Calu3 (cell line): ENCODE measurements around the gene TGM2. TPM values are rescaled to one million over a fixed set of nuclear protein-coding genes. Genes with fewer than 3 reads are reported as not detected.

Source experiments
- BruUV-seq: library from RNA; stranded (reverse); fragments of 400-500 nt; replicated peaks from 2 replicates; lab custom pipeline; 2021; lab: Mats Ljungman, UMichigan
- CTCF ChIA-PET: fragments of 300-600 bp; sonication (Branson Sonifier 250); formaldehyde crosslinking; loops from one replicate; lab custom pipeline; 2022; ENCODE audit warnings: antibody characterized with exemption; lab: Charles Lee
- DNase-seq: peaks from one replicate; pipeline ENCODE4 v3.0.0; 2022
- H3K27ac Mint-ChIP-seq: one replicate; pipeline ENCODE4 v1.8.0; 2022; ENCODE audit warnings: mixed read lengths; ENCODE audit not compliant: unreplicated experiment
- H3K27me3 Mint-ChIP-seq: one replicate; pipeline ENCODE4 v1.8.0; 2022; ENCODE audit warnings: mixed read lengths; ENCODE audit not compliant: unreplicated experiment
- H3K36me3 Mint-ChIP-seq: one replicate; pipeline ENCODE4 v1.8.0; 2022; ENCODE audit warnings: mild to moderate bottlenecking, moderate library complexity, mixed read lengths; ENCODE audit not compliant: insufficient read depth, unreplicated experiment
- H3K4me1 Mint-ChIP-seq: one replicate; pipeline ENCODE4 v1.8.0; 2022; ENCODE audit warnings: mild to moderate bottlenecking, low read depth, mixed read lengths; ENCODE audit not compliant: unreplicated experiment
- H3K4me3 Mint-ChIP-seq: one replicate; pipeline ENCODE4 v1.8.0; 2022; ENCODE audit warnings: mild to moderate bottlenecking, low read depth, moderate library complexity, mixed read lengths; ENCODE audit not compliant: unreplicated experiment
- H3K9me3 Mint-ChIP-seq: one replicate; pipeline ENCODE4 v1.8.0; 2022; ENCODE audit warnings: low read depth, mixed read lengths; ENCODE audit not compliant: unreplicated experiment
- CTCF ChIP-seq: fragments of 200-600 bp; IDR thresholded peaks from one replicate; pipeline ENCODE4 v1.8.0; 2022; ENCODE audit warnings: antibody characterized with exemption; ENCODE audit not compliant: unreplicated experiment
- intact Hi-C: fragments of 100-400 bp; cut with micrococcal nuclease; formaldehyde crosslinking; loops from one replicate; pipeline ENCODE4 v1.10.0; 2022; ENCODE audit not compliant: unreplicated experiment
- total RNA-seq: library from RNA; stranded (reverse); gene quantifications from 2 replicates; pipeline ENCODE4 v1.2.3, GENCODE V29; 2022

Gene TGM2
- total RNA-seq, 1 experiment from 2014 or later, result 311 TPM

- Mint-ChIP-seq H3K9me3 (no peaks in the 10 kb centered on the region), H3K27ac (peak overlapping the region; percentile 46), H3K27me3 (no peaks in the 10 kb centered on the region), H3K4me1 (peaks cover 55% of the 10 kb centered on the region), H3K4me3 (no peak overlapping the region), H3K36me3 (peaks cover 20% of the 10 kb centered on the region)
- CTCF ChIA-PET, result interaction anchor here (0.6 to 1.6 kb wide), 5 partner anchors 9 to 436 kb away, joined by 3 to 6 read pairs (median 4); no protein-coding TSS in a partner anchor
- BruUV-seq, result no TSS peak
- no peak for TF ChIP-seq CTCF
- no peak for DNase-seq
- intact Hi-C loops, result no loop called here
Observed at GRCh38 chr20:38123021-38123587, 42.0 kb downstream of the TGM2 start.

GRCh38 chr20:38121741-38122140 is 43.3 kb downstream of the TGM2 start:
- intact Hi-C loops, result no loop called here
- Mint-ChIP-seq H3K27ac (no peak overlapping the region), H3K27me3 (no peaks in the 10 kb centered on the region), H3K9me3 (peaks cover 3% of the 10 kb centered on the region), H3K36me3 (peaks cover 15% of the 10 kb centered on the region), H3K4me3 (no peak overlapping the region), H3K4me1 (peaks cover 55% of the 10 kb centered on the region)
- no peak for DNase-seq
- CTCF ChIA-PET, result interaction anchor here (0.7 kb wide), 1 partner anchor 50 kb away, joined by 4 read pairs; no protein-coding TSS in a partner anchor
- TF ChIP-seq CTCF, result no peak
- BruUV-seq, result no TSS peak

- no TSS peak for BruUV-seq
- Mint-ChIP-seq H3K4me3 (no peak overlapping the region), H3K27me3 (no peaks in the 10 kb centered on the region), H3K4me1 (peaks cover 46% of the 10 kb centered on the region), H3K36me3 (peaks cover 7% of the 10 kb centered on the region), H3K27ac (no peak overlapping the region), H3K9me3 (peaks cover 3% of the 10 kb centered on the region)
- DNase-seq, result no peak
- intact Hi-C loops, result no loop called here
- CTCF ChIA-PET, result interaction anchor here (1.6 kb wide), 1 partner anchor 10 kb away, joined by 4 read pairs; no protein-coding TSS in a partner anchor
- TF ChIP-seq CTCF, result no peak
Observed at GRCh38 chr20:38120625-38120988, 44.5 kb downstream of the TGM2 start.

GRCh38 chr20:38119446-38119845 is 45.6 kb downstream of the TGM2 start:
- no TSS peak for BruUV-seq
- no peak overlapping the region for H3K4me3 Mint-ChIP-seq
- peaks cover 3% of the 10 kb centered on the region for H3K9me3 Mint-ChIP-seq
- CTCF ChIA-PET, result interaction anchor here (0.8 to 1.6 kb wide), 2 partner anchors 8 to 33 kb away, joined by 4 to 11 read pairs; no protein-coding TSS in a partner anchor
- no peaks in the 10 kb centered on the region for H3K36me3 Mint-ChIP-seq
- DNase-seq, result no peak
- no peak overlapping the region for H3K27ac Mint-ChIP-seq
- intact Hi-C loops, result no loop called here
- TF ChIP-seq CTCF, result no peak
- peaks cover 36% of the 10 kb centered on the region for H3K4me1 Mint-ChIP-seq
- H3K27me3 Mint-ChIP-seq, result no peaks in the 10 kb centered on the region
